ENCODE data around the gene DNASE1L3.

The DNASE1L3 gene

DNA sequence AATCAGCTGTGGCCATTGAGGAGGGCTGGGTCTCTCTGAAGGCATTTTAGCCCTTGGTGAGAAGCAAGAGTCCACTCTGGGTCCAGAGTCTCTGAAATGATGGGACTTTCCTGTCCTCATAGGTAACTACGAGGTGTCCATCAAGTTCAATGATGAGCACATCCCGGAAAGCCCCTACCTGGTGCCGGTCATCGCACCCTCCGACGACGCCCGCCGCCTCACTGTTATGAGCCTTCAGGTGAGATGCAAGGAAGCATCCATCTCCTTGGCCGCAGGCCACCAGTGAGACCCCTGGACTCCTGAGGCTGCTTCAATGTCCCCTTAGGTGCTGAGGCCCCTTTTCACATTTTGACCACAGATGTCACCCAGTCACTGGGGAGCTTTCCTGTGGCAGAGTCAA, 54.9 kb downstream of the DNASE1L3 start:
- TF ChIP-seq GATA2 (IDR thresholded peaks at IDR 0.05; ENCODE audit: low read depth, low read length) (no peak), GATA3 (IDR thresholded peaks at IDR 0.05; ENCODE audit: low read depth, low read length) (no peak)

DNA sequence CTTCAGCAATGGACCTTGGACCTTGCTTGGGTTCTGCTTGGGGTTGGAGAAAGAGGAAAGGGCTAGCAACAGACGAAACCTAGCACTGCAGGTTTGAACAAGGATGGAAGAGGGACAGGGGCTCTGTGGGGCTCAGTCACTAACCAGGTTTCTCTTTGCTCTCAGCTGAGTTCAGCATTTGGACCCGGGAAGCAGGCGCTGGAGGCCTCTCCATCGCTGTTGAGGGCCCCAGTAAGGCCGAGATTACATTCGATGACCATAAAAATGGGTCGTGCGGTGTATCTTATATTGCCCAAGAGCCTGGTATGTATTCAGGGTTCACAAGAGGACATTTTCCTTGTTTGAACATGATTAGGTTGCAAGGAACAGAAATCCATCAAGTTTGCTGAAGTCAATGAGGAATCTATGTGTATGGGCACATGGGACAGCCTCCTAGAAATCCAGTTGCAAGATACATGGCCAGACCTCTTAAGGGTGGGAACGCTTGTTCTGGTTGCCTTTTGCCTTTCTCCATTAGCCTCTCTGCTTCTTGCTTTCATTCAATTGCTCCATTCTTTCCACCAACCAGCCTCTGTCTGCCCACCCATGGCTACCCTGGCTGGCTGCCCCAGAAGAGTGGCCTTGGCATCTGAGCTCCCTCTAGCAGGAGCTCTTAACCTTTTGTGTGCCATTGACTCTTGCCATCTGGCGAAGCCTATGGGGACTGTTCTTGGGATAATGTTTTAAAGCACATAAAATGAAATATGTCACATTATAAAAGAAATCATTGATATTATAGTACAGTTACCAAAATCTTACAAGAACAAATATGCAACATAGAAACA, 55.9 kb downstream of the DNASE1L3 start:
- TF ChIP-seq GATA3 (IDR thresholded peaks at IDR 0.05; ENCODE audit: low read depth, low read length): no peak
- no peak for TF ChIP-seq GATA2 (IDR thresholded peaks at IDR 0.05; ENCODE audit: low read depth, low read length)

- TF ChIP-seq GATA2 (IDR thresholded peaks at IDR 0.05; ENCODE audit: low read depth, low read length): no peak
- no peak for TF ChIP-seq GATA3 (IDR thresholded peaks at IDR 0.05; ENCODE audit: low read depth, low read length)
These were observed 57.4 kb downstream of the DNASE1L3 start for GRCh38 chr3:58153371-58153770.

- TF ChIP-seq GATA2 (IDR thresholded peaks at IDR 0.05; ENCODE audit: low read depth, low read length) (no peak), GATA3 (IDR thresholded peaks at IDR 0.05; ENCODE audit: low read depth, low read length) (no peak)
These were observed 58.4 kb downstream of the DNASE1L3 start for GRCh38 chr3:58152225-58153015.

GRCh38 chr3:58151637-58152036, 59.1 kb downstream of the DNASE1L3 start:
- TF ChIP-seq GATA3 (IDR thresholded peaks at IDR 0.05; ENCODE audit: low read depth, low read length) (no peak), GATA2 (IDR thresholded peaks at IDR 0.05; ENCODE audit: low read depth, low read length) (no peak)

GRCh38 chr3:58150810-58151199, 60.0 kb downstream of the DNASE1L3 start:
- TF ChIP-seq GATA3 (IDR thresholded peaks at IDR 0.05; ENCODE audit: low read depth, low read length) (no peak), GATA2 (IDR thresholded peaks at IDR 0.05; ENCODE audit: low read depth, low read length) (no peak)

DNA sequence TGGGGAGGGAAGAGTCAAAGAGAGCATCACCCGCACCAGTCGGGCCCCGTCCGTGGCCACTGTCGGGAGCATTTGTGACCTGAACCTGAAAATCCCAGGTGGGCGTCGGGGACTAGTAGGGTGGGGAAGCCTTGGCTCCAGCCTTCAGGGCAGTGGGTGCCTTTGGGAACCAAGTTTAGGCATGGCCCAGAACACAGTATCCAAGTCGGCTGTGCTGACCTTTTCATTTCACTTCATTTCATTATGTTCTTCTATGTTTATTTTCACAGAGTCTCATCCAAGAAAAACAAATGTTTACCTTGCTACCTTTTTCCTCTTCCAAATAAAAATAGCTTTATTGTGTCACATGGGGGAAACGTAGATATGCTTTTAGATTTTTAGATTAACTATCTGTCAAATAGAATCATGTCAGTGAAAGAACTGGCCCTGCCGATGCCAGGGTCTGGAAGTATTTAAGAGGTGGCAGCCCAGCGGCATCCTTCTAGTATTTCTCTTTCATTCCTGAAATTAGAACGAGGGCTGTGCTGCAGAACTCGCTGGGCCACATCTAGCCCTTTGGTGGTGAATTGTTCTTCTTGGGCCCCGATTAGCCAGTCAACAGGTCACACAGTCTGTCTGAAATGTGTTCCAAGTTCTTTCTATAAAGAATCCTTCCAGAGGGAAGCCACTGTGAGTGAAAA, 60.5 kb downstream of the DNASE1L3 start:
- no peak for TF ChIP-seq GATA3 (IDR thresholded peaks at IDR 0.05; ENCODE audit: low read depth, low read length)
- no peak for TF ChIP-seq GATA2 (IDR thresholded peaks at IDR 0.05; ENCODE audit: low read depth, low read length)

DNA sequence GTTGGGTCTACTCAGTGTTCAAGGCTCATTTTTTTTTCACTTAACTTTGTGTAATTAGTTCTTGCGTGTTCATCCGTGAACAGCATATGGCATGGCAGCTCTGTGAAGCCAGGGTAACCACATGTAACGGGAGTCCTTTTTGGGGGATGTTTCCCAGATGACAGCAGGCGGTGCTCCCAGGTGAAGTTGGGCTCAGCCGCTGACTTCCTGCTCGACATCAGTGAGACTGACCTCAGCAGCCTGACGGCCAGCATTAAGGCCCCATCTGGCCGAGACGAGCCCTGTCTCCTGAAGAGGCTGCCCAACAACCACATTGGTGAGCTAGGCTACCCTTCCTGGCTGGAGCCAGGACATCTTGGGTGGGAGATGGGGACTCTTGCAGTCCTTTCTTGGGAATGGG, 62.7 kb downstream of the DNASE1L3 start:
- no peak for TF ChIP-seq GATA2 (IDR thresholded peaks at IDR 0.05; ENCODE audit: low read depth, low read length)
- TF ChIP-seq GATA3 (IDR thresholded peaks at IDR 0.05; ENCODE audit: low read depth, low read length): no peak

DNA sequence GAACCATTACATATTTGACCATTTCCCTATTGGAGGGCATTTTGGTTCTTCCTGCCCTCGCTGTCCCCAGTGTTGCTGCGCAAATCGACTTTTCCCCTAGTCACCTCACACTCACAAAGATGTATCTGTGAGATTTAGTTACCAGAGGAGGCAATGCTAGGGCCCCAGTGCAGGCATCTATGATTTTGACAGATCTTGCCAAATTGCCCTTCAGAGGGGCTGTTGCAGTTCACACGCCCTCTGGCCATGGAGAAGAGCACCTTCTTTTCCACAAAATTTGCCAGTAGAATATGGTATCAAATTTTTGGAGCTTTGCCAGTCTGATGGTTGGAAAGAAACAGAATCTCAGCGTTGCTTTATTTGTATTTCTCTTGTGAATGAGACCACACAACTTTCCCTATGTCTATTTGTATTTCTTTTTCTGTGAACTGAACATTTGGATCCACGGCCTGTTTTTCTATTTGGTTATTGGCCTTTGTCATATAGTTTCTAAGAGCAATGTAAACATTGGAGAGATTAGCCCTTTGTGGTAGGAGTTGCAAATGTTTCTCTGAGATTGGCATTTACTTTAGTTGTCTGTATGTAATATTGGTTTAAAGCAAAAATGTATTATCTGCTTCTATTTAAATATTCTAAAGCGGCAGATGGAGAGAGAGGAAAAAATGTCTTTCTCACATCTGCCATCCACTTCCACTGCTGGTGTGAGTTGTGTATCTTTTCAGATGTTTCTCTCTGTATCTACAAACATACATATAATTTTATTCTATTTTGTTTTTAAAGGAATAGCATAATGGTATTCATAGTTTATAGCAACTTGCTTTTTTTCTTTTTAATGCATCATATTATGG, 66.1 kb downstream of the DNASE1L3 start:
- TF ChIP-seq GATA2 (IDR thresholded peaks at IDR 0.05; ENCODE audit: low read depth, low read length): no peak

GRCh38 chr3:58143417-58144055, 67.2 kb downstream of the DNASE1L3 start:
- no peak for TF ChIP-seq GATA2 (IDR thresholded peaks at IDR 0.05; ENCODE audit: low read depth, low read length)
- TF ChIP-seq GATA3 (IDR thresholded peaks at IDR 0.05; ENCODE audit: low read depth, low read length): no peak

Data from SH-SY5Y (cell line).